CD4-positive, CD25-positive, alpha-beta regulatory T cell (primary cell): ENCODE results near the gene MMP2. TPM values are rescaled to one million over a fixed set of nuclear protein-coding genes. Genes with fewer than 3 reads are reported as not detected.
A peak's percentile ranks its signal among the peaks of the same experiment; 100 is the strongest.

Experiments used
- ATAC-seq, 2 donors: fragments of 150-1000 bp; cut with Tn5 transposase; one replicate each; pipeline ENCODE4 v1.10.0; 2021; ENCODE audit warnings: low read depth in 2 of 2, moderate number of reproducible peaks in 2 of 2, moderate library complexity in 1 of 2
- DNase-seq, 3 donors: peaks; one replicate each; pipeline versions ENCODE4 v3.0.0 to v3.0.0-alpha.2; 2012 to 2022; ENCODE audit warnings: mixed read lengths in 1 of 3
- H3K27ac ChIP-seq: one replicate; pipeline ENCODE4 v1.7.0; 2013; ENCODE audit warnings: mild to moderate bottlenecking, low read length; ENCODE audit not compliant: insufficient read depth, poor library complexity, severe bottlenecking
- H3K27me3 ChIP-seq: one replicate; pipeline ENCODE4 v1.7.0; 2013; ENCODE audit warnings: low read length; ENCODE audit not compliant: control insufficient read depth, insufficient read depth
- H3K36me3 ChIP-seq: one replicate; pipeline ENCODE4 v1.7.0; 2013; ENCODE audit warnings: mild to moderate bottlenecking, low read length, moderate library complexity; ENCODE audit not compliant: control insufficient read depth, insufficient read depth
- H3K4me1 ChIP-seq: 2 replicates; pipeline ENCODE4 v1.7.0; 2013; ENCODE audit warnings: mild to moderate bottlenecking, low read length; ENCODE audit not compliant: insufficient read depth, control insufficient read depth, poor library complexity, severe bottlenecking
- H3K4me3 ChIP-seq: one replicate; pipeline ENCODE4 v1.7.0; 2013; ENCODE audit warnings: low read depth, mild to moderate bottlenecking, low read length, moderate library complexity
- H3K9me3 ChIP-seq, 2 experiments: 1 replicate in 1 of 2; 2 replicates in 1 of 2; pipeline ENCODE4 v1.7.0; 2013; ENCODE audit warnings: low read length in 2 of 2, mild to moderate bottlenecking in 1 of 2, moderate library complexity in 1 of 2; ENCODE audit not compliant: control insufficient read depth in 2 of 2
- H3K27ac Mint-ChIP-seq, 3 donors: one replicate each; pipeline ENCODE4 v1.8.0; 2020 to 2022; ENCODE audit warnings: mild to moderate bottlenecking in 3 of 3, mixed read lengths in 3 of 3, moderate library complexity in 2 of 3
- H3K27me3 Mint-ChIP-seq: one replicate; pipeline ENCODE4 v1.8.0; 2022; ENCODE audit warnings: mild to moderate bottlenecking, mixed read lengths
- H3K36me3 Mint-ChIP-seq: one replicate; pipeline ENCODE4 v1.8.0; 2020; ENCODE audit warnings: mixed read lengths
- H3K4me1 Mint-ChIP-seq, 4 donors: one replicate each; pipeline ENCODE4 v1.8.0; 2020 to 2022; ENCODE audit warnings: mixed read lengths in 4 of 4, mild to moderate bottlenecking in 1 of 4
- H3K4me3 Mint-ChIP-seq, 4 donors: one replicate each; pipeline ENCODE4 v1.8.0; 2020 to 2022; ENCODE audit warnings: mild to moderate bottlenecking in 4 of 4, mixed read lengths in 4 of 4, moderate library complexity in 3 of 4
- H3K9me3 Mint-ChIP-seq, 7 donors: one replicate each; pipeline ENCODE4 v1.8.0; 2020 to 2022; ENCODE audit warnings: mixed read lengths in 7 of 7, mild to moderate bottlenecking in 3 of 7, moderate library complexity in 2 of 7
- polyA plus RNA-seq, 4 donors: library from polyadenylated mRNA; unstranded; fragments of 300-500 nt; fragmentation: Illumina TruSeq; gene quantifications; one replicate each; pipeline ENCODE4 v1.2.3, GENCODE V29; 2021
- total RNA-seq: library from RNA; stranded (reverse); gene quantifications from one replicate; pipeline ENCODE4 v1.2.3, GENCODE V29; 2022

MMP2 gene
- total and polyA plus RNA-seq, 5 donors from 2014 or later: 0.49 TPM; not detected in 4

DNA sequence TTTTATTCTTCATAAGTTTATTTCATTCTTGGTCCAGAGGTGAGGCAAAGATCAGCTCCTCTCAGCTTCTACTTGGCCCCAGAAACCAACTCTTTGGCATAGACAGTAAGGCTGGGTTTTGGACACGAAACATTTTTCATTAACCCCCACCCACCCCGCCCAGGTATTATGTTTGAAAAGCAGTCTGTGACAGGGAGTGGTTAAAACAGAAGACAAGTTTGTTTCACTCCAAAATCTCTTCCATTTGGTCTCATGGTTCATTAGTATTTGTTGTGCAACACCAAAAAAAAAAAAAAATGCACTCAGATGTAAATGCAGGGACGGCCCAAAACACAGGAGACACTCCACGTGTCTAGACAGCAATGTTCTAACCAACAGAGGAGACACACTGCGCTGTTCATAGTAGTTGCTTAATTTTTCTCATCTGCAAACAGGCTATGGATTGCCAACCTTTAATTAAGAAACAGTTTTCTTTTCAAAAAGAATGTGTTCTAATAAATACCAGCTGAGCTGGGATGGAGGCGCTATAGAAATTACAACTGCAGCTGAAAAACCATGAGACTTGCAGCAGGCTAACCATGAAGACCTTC is 39.8 kb upstream of the MMP2 start:
- H3K27ac ChIP-seq: no peak overlapping the region
- H3K36me3 Mint-ChIP-seq: no peaks in the 10 kb centered on the region
- H3K4me1 Mint-ChIP-seq: no peaks in the 10 kb centered on the region
- H3K27me3 ChIP-seq: no peaks in the 10 kb centered on the region
- no peak for ATAC-seq
- H3K27me3 Mint-ChIP-seq: no peaks in the 10 kb centered on the region
- no peaks in the 10 kb centered on the region for H3K9me3 ChIP-seq
- H3K9me3 Mint-ChIP-seq: no peaks in the 10 kb centered on the region
- H3K4me3 Mint-ChIP-seq: no peak overlapping the region
- no peak overlapping the region for H3K27ac Mint-ChIP-seq
- no peak for DNase-seq
- H3K36me3 ChIP-seq: no peaks in the 10 kb centered on the region
- no peak overlapping the region for H3K4me3 ChIP-seq
- no peaks in the 10 kb centered on the region for H3K4me1 ChIP-seq

DNA sequence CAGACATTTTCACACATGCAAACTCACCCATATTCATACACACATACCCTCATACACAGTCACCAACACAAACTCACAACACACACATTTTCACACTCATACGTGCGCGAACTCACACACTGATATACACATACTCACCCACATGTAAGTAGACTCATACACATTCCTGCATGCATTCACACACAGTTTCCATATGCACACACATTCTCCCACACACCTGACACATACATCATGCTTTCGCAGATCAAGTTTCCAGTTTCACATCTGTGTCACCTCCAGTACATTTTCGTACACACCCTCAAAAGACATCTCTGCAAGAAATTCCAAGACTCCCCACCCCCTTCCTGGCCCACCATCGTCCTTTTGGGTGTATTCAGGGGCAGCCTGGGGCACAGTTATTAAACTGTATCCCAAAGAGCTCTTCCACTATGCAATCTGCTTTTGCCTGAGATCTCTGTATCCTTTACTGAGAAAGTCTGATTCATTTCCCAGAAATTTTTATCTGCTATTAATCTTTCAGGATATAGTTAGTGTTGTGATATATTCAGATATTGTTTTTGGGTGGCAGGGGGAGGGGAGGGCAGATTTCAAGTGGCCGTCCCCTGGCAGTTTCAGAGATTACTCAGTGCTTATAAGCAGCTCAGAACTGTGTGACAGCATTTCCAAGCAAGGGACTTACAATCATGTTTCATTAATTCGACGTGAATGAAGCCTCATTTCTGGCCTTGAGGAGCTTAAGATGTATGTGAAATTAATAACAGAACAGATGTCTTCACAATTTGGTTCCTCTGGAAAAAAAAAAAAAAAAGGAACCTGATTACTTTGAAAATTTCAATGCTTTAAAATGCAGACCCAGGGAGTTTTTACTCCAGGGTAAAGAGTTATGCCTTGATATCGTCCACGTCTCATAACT is 35.3 kb upstream of the MMP2 start:
- H3K36me3 Mint-ChIP-seq: no peaks in the 10 kb centered on the region
- Histone ChIP-seq H3K27me3 (no peaks in the 10 kb centered on the region), H3K36me3 (no peaks in the 10 kb centered on the region), H3K27ac (no peak overlapping the region), H3K9me3 (no peaks in the 10 kb centered on the region), H3K4me3 (no peak overlapping the region), H3K4me1 (no peaks in the 10 kb centered on the region)
- peak overlapping the region in 1 of 3 donors; percentile 1 for H3K27ac Mint-ChIP-seq
- DNase-seq: no peak
- H3K4me1 Mint-ChIP-seq: no peaks in the 10 kb centered on the region
- no peak overlapping the region for H3K4me3 Mint-ChIP-seq
- ATAC-seq: no peak
- H3K9me3 Mint-ChIP-seq: no peaks in the 10 kb centered on the region
- no peaks in the 10 kb centered on the region for H3K27me3 Mint-ChIP-seq

DNA sequence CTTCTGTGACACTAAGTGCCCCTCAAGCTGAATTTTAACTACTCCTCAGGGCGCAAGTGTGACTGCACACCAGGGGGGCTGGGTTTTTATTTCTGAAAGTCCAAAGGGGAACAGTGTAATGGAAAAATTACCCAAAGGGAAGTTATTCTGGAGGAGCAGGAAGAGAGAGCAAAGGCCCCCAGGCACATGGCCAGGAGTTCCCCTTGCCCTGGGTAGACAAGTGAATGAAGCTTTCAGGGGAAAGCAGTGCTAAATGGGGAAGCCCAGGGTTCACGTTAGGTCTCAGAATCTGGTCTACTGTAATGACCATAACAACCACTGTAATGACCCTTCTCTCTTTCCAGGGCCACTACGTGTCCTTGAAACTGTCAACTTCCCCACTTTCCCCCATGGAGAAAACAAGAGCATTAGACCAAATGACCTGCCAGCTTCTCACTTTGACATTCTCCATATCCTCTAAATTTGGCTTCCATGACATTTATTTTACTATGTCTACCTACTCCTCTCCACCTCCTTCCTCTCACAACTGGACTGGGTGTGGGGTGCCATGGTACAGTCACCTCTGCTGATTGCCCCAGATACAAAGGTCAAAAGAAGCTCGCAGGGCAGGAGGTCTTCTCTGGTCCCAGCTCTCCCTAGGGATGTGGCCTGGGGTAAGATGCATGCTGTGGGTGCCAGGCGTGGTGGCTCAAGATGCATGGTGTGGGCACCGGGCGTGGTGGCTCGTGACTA is 34.1 kb upstream of the MMP2 start:
- no peaks in the 10 kb centered on the region for H3K36me3 ChIP-seq
- H3K27me3 ChIP-seq: no peaks in the 10 kb centered on the region
- no peak overlapping the region for H3K27ac ChIP-seq
- Mint-ChIP-seq H3K27me3 (no peaks in the 10 kb centered on the region), H3K27ac (no peak overlapping the region), H3K4me1 (no peaks in the 10 kb centered on the region), H3K9me3 (no peaks in the 10 kb centered on the region), H3K36me3 (no peaks in the 10 kb centered on the region), H3K4me3 (no peak overlapping the region)
- peak in 1 of 2 donors; percentile 24 for ATAC-seq
- H3K4me1 ChIP-seq: no peaks in the 10 kb centered on the region
- DNase-seq: no peak
- H3K9me3 ChIP-seq: no peaks in the 10 kb centered on the region
- no peak overlapping the region for H3K4me3 ChIP-seq

DNA sequence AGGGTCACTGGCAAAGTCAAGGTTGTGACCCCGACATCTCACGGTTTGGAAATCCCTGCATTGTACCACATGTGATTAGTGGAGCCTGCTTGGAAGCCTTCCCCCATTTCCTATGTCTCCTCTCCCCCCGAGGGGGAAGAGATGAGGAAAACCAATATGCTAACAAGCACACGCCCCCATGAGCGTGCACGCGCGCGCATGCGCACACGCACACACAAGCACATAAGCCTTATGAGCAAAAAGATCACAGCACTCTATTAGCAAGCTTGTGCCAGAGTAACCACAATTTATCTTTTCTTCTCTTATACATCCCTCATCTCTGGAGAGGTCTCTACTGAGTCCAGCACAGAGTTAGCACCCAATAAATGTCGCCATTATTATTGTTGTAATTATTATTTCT is 31.8 kb upstream of the MMP2 start:
- H3K27me3 Mint-ChIP-seq: no peaks in the 10 kb centered on the region
- H3K36me3 ChIP-seq: no peaks in the 10 kb centered on the region

DNA sequence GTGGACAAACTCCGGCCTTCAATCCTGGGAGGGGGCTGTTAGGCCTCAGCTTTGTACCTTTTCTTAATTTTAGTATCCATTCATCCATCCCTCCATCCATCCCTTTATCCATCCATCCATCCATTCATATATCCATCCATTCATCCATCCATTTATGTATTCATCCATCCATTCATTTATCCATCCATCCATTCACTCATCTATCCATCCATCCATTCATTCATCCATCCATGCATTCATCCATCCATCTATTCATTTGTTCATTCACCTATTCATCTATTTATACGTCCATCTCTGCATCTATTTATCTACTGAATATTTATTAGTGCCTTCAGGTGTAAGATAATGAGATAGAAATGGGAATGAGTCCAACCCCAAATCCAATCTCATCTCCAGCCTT is 26.0 kb upstream of the MMP2 start:
- Mint-ChIP-seq H3K4me3 (no peak overlapping the region), H3K27me3 (no peaks in the 10 kb centered on the region), H3K9me3 (peaks cover 0 to 2% (median 0%) of the 10 kb centered on the region in 7 donors), H3K36me3 (no peaks in the 10 kb centered on the region), H3K4me1 (no peaks in the 10 kb centered on the region), H3K27ac (peak overlapping the region in 1 of 3 donors; percentile 0)
- H3K4me3 ChIP-seq: no peak overlapping the region
- no peaks in the 10 kb centered on the region for H3K36me3 ChIP-seq
- H3K4me1 ChIP-seq: no peaks in the 10 kb centered on the region
- no peaks in the 10 kb centered on the region for H3K9me3 ChIP-seq
- H3K27me3 ChIP-seq: no peaks in the 10 kb centered on the region
- no peak for ATAC-seq
- DNase-seq: no peak
- H3K27ac ChIP-seq: no peak overlapping the region

More for the DNA sequence above, 31.8 kb upstream of the MMP2 start:
- no peak for ATAC-seq
- H3K4me1 ChIP-seq: no peaks in the 10 kb centered on the region
- no peak overlapping the region for H3K27ac Mint-ChIP-seq
- H3K4me3 ChIP-seq: no peak overlapping the region
- H3K36me3 Mint-ChIP-seq: no peaks in the 10 kb centered on the region
- H3K27ac ChIP-seq: no peak overlapping the region
- H3K27me3 ChIP-seq: no peaks in the 10 kb centered on the region
- H3K4me1 Mint-ChIP-seq: no peaks in the 10 kb centered on the region
- no peak overlapping the region for H3K4me3 Mint-ChIP-seq
- DNase-seq: no peak
- H3K9me3 ChIP-seq: no peaks in the 10 kb centered on the region
- H3K9me3 Mint-ChIP-seq: no peaks in the 10 kb centered on the region

DNA sequence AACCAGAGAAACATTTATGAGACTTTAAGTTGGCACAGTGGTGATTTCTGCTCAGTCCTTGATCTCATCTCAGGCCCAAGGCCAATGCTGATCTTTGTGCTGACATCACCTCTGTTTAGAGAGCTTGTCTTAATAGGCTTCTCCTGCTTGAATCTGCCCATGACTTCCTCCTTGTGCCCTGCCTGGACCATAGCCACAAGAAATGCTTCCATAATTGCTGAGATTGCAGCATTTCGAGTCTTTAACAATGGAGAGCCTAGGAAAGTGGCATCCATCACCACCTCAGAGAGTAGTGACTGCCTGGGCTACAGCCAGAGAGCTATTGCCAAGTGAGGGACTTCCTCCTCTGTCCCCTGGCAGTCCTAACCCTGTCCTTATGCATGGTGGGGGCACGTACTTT is 25.1 kb upstream of the MMP2 start:
- H3K27ac Mint-ChIP-seq: no peak overlapping the region
- peaks cover 0 to 2% (median 0%) of the 10 kb centered on the region in 7 donors for H3K9me3 Mint-ChIP-seq
- no peaks in the 10 kb centered on the region for H3K36me3 Mint-ChIP-seq
- Histone ChIP-seq H3K4me3 (no peak overlapping the region), H3K27me3 (no peaks in the 10 kb centered on the region), H3K4me1 (no peaks in the 10 kb centered on the region), H3K9me3 (no peaks in the 10 kb centered on the region), H3K36me3 (no peaks in the 10 kb centered on the region), H3K27ac (no peak overlapping the region)
- H3K4me1 Mint-ChIP-seq: no peaks in the 10 kb centered on the region
- no peak overlapping the region for H3K4me3 Mint-ChIP-seq
- H3K27me3 Mint-ChIP-seq: no peaks in the 10 kb centered on the region
- ATAC-seq (no peak), DNase-seq (no peak)

DNA sequence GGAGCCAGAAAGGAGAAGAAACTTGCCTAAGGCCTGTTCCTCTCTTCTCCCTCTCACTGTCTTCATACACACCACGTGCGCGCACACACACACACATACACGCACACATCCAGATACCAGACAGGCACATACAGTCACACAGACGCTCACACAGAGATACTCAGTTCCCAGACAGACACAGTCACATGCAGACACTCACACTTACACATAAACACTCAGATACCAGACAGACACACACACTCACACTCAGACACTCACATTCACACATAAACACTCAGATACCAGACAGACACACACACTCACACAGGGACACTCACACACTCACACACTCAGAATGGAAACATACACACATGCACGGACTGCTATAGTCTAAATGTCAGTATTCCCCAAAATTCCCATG is 24.1 kb upstream of the MMP2 start:
- H3K36me3 Mint-ChIP-seq: no peaks in the 10 kb centered on the region
- H3K27me3 ChIP-seq: no peaks in the 10 kb centered on the region
- H3K27ac ChIP-seq: no peak overlapping the region
- H3K4me1 Mint-ChIP-seq: no peaks in the 10 kb centered on the region
- no peaks in the 10 kb centered on the region for H3K9me3 ChIP-seq
- no peak for ATAC-seq
- no peaks in the 10 kb centered on the region for H3K27me3 Mint-ChIP-seq
- H3K9me3 Mint-ChIP-seq: peaks cover 0 to 2% (median 0%) of the 10 kb centered on the region in 7 donors
- no peak overlapping the region for H3K4me3 Mint-ChIP-seq
- H3K27ac Mint-ChIP-seq: no peak overlapping the region
- no peaks in the 10 kb centered on the region for H3K4me1 ChIP-seq
- no peak overlapping the region for H3K4me3 ChIP-seq
- no peaks in the 10 kb centered on the region for H3K36me3 ChIP-seq
- DNase-seq: no peak
